Smooth muscle cell (in vitro differentiated cells): Measurements from ENCODE around the gene TRPV5. TPM values are rescaled to one million over a fixed set of nuclear protein-coding genes. Genes with fewer than 3 reads are reported as not detected.

Experiments used
- DNase-seq: peaks from one replicate; lab custom pipeline; 2025; ENCODE audit not compliant: unreplicated experiment; lab: John Stamatoyannopoulos, UW
- H2AFZ ChIP-seq: fragments of 200-600 bp; sonication (generic); 2 replicates; pipeline ENCODE4 v1.6.0; 2016; ENCODE audit warnings: antibody characterized with exemption, low read depth, mild to moderate bottlenecking
- H3F3A ChIP-seq: fragments of 200-600 bp; sonication (generic); 2 replicates; pipeline ENCODE4 v1.6.0; 2017; ENCODE audit warnings: antibody characterized with exemption, low read depth
- H3K27ac ChIP-seq: fragments of 200-600 bp; sonication (generic); 2 replicates; pipeline ENCODE4 v1.5.1; 2016; ENCODE audit warnings: low read depth, mild to moderate bottlenecking
- H3K27me3 ChIP-seq: fragments of 200-600 bp; sonication (generic); 2 replicates; pipeline ENCODE4 v1.6.1; 2016; ENCODE audit warnings: low read depth, mild to moderate bottlenecking
- H3K36me3 ChIP-seq: fragments of 200-600 bp; sonication (generic); 2 replicates; pipeline ENCODE4 v1.5.1; 2016; ENCODE audit warnings: low read depth
- H3K4me1 ChIP-seq: fragments of 200-600 bp; sonication (generic); 2 replicates; pipeline ENCODE4 v1.5.1; 2016; ENCODE audit warnings: low read depth
- H3K4me2 ChIP-seq: fragments of 200-600 bp; sonication (generic); 2 replicates; pipeline ENCODE4 v1.6.0; 2016; ENCODE audit warnings: mild to moderate bottlenecking
- H3K4me3 ChIP-seq: fragments of 200-600 bp; sonication (generic); 2 replicates; pipeline ENCODE4 v1.5.1; 2016; ENCODE audit warnings: mild to moderate bottlenecking
- H3K79me2 ChIP-seq: fragments of 200-600 bp; sonication (generic); 2 replicates; pipeline ENCODE4 v1.6.0; 2016; ENCODE audit warnings: low read depth, mild to moderate bottlenecking
- H3K9ac ChIP-seq: fragments of 200-600 bp; sonication (generic); 2 replicates; pipeline ENCODE4 v1.6.0; 2016; ENCODE audit warnings: low read depth
- H3K9me3 ChIP-seq: fragments of 200-600 bp; sonication (generic); replicated peaks from 2 replicates; pipeline ENCODE4 v1.5.1; 2016; ENCODE audit warnings: low read depth
- H4K20me1 ChIP-seq: fragments of 200-600 bp; sonication (generic); 2 replicates; pipeline ENCODE4 v1.6.0; 2016; ENCODE audit warnings: low read depth
- WGBS: methylation state at CpG from one replicate; pipeline ENCODE4 v1.1.7; 2016; ENCODE audit warnings: low lambda C conversion rate; 5-methylcytosine and 5-hydroxymethylcytosine counted together
- polyA plus RNA-seq: library from polyadenylated mRNA; unstranded; fragments of >200 nt; fragmentation: Nextera tagmentation; extraction: Ambion mirVana; gene quantifications from 2 replicates; pipeline ENCODE4 v1.2.1, GENCODE V29; 2016
- total RNA-seq: library from RNA; depleted of rRNA; stranded (reverse); fragments of >200 nt; gene quantifications from 2 replicates; pipeline ENCODE4 v1.2.3, GENCODE V29; 2014
- TF ChIP-seq, protein P1 (sequence below): fragments of 200-600 bp; sonication (generic); IDR thresholded peaks from 2 replicates; pipeline ENCODE4 v1.5.1; 2017; ENCODE audit warnings: borderline replicate concordance, mild to moderate bottlenecking, antibody characterized with exemption; ENCODE audit not compliant: insufficient read depth, poor library complexity, severe bottlenecking

TRPV5 gene
- total and polyA plus RNA-seq, 2 experiments from 2014 or later: not detected

- Histone ChIP-seq H3K27ac (no peak overlapping the region), H3K4me3 (no peak overlapping the region), H2AFZ (no peak overlapping the region), H4K20me1 (no peaks in the 10 kb centered on the region), H3K9me3 (no peaks in the 10 kb centered on the region), H3K79me2 (no peaks in the 10 kb centered on the region), H3K9ac (no peak overlapping the region), H3K4me1 (no peaks in the 10 kb centered on the region), H3K36me3 (no peaks in the 10 kb centered on the region), H3K27me3 (peaks cover 6% of the 10 kb centered on the region), H3K4me2 (no peak overlapping the region), H3F3A (no peaks in the 10 kb centered on the region)
- TF ChIP-seq, protein P1, sequence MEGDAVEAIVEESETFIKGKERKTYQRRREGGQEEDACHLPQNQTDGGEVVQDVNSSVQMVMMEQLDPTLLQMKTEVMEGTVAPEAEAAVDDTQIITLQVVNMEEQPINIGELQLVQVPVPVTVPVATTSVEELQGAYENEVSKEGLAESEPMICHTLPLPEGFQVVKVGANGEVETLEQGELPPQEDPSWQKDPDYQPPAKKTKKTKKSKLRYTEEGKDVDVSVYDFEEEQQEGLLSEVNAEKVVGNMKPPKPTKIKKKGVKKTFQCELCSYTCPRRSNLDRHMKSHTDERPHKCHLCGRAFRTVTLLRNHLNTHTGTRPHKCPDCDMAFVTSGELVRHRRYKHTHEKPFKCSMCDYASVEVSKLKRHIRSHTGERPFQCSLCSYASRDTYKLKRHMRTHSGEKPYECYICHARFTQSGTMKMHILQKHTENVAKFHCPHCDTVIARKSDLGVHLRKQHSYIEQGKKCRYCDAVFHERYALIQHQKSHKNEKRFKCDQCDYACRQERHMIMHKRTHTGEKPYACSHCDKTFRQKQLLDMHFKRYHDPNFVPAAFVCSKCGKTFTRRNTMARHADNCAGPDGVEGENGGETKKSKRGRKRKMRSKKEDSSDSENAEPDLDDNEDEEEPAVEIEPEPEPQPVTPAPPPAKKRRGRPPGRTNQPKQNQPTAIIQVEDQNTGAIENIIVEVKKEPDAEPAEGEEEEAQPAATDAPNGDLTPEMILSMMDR: no peak
- no peak for DNase-seq
- 80% methylated on average over 3 of the region's 3 CpGs for WGBS
Measured at GRCh38 chr7:142898377-142899170, 35.0 kb downstream of the TRPV5 start.

DNA sequence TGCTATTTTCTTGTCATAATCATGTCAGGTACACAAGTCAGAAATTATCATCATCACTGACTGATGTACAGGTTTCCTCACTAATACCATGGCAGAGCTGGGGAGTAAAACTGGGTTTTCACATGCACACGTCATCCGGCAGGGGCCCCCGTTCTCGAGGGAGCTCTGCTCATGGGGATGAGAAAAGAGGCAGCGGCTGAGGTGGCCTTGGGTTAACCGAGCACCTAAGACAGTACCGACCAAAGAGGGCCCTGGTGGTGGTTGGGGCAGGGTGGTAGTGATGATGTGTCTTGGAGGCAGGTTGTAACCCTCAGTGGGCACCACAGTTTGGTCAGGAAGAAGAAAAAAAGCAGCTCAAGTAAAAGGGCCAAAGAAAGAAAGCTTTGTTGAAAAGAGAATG is 35.9 kb downstream of the TRPV5 start:
- no peak for DNase-seq
- H3K79me2 ChIP-seq: no peaks in the 10 kb centered on the region
- no peaks in the 10 kb centered on the region for H3K36me3 ChIP-seq
- H3K9me3 ChIP-seq: no peaks in the 10 kb centered on the region
- H3K4me3 ChIP-seq: no peak overlapping the region
- 88% methylated on average over 7 of the region's 7 CpGs for WGBS
- H3K4me1 ChIP-seq: no peaks in the 10 kb centered on the region
- H4K20me1 ChIP-seq: no peaks in the 10 kb centered on the region
- H3K9ac ChIP-seq: no peak overlapping the region
- H3K4me2 ChIP-seq: no peak overlapping the region
- peaks cover 8% of the 10 kb centered on the region for H3K27me3 ChIP-seq
- H2AFZ ChIP-seq: no peak overlapping the region
- H3K27ac ChIP-seq: no peak overlapping the region
- no peaks in the 10 kb centered on the region for H3F3A ChIP-seq
- TF ChIP-seq, protein P1: no peak

- TF ChIP-seq, protein P1: no peak
- no peak overlapping the region for H3K27ac ChIP-seq
- H3K4me2 ChIP-seq: no peak overlapping the region
- 85% methylated on average over 3 of the region's 3 CpGs for WGBS
- no peak overlapping the region for H2AFZ ChIP-seq
- no peaks in the 10 kb centered on the region for H3K4me1 ChIP-seq
- H3K9ac ChIP-seq: no peak overlapping the region
- H3K79me2 ChIP-seq: no peaks in the 10 kb centered on the region
- H3F3A ChIP-seq: no peaks in the 10 kb centered on the region
- no peaks in the 10 kb centered on the region for H3K36me3 ChIP-seq
- H3K4me3 ChIP-seq: no peak overlapping the region
- H3K27me3 ChIP-seq: peaks cover 16% of the 10 kb centered on the region
- H3K9me3 ChIP-seq: no peaks in the 10 kb centered on the region
- no peaks in the 10 kb centered on the region for H4K20me1 ChIP-seq
- no peak for DNase-seq
Measured at GRCh38 chr7:142896741-142897379, 36.7 kb downstream of the TRPV5 start.
